WTC11 (cell line): ENCODE results near the gene NOSTRIN. TPM values are rescaled to one million over a fixed set of nuclear protein-coding genes. Genes with fewer than 3 reads are reported as not detected.
A peak's percentile ranks its signal among the peaks of the same experiment; 100 is the strongest.

Source experiments
- ATAC-seq: fragments of 200-7000 bp; cut with Tn5 transposase; 2 replicates; pipeline ENCODE4 v1.10.0; 2021; ENCODE audit warnings: mild to moderate bottlenecking, moderate library complexity
- CTCF ChIA-PET: fragments of 300-600 bp; sonication (Branson Sonifier 250); formaldehyde crosslinking; loops from one replicate; lab custom pipeline; 2021; ENCODE audit warnings: antibody characterized with exemption; lab: Charles Lee
- POLR2A ChIA-PET: fragments of 350-600 bp; sonication (Branson Sonifier 250); formaldehyde crosslinking; loops from one replicate; lab custom pipeline; 2021; ENCODE audit warnings: antibody characterized with exemption; lab: Charles Lee
- DNase-seq: peaks from one replicate; pipeline ENCODE4 v3.0.0; 2021; ENCODE audit warnings: low spot score
- H3K27ac Mint-ChIP-seq: 2 replicates; pipeline ENCODE4 v1.8.0; 2021; ENCODE audit warnings: mixed read lengths
- H3K27me3 Mint-ChIP-seq: 2 replicates; pipeline ENCODE4 v1.8.0; 2021; ENCODE audit warnings: low read depth, mild to moderate bottlenecking, moderate library complexity, mixed read lengths
- H3K36me3 Mint-ChIP-seq: 2 replicates; pipeline ENCODE4 v1.8.0; 2021; ENCODE audit warnings: mixed read lengths
- H3K4me1 Mint-ChIP-seq: 2 replicates; pipeline ENCODE4 v1.8.0; 2022; ENCODE audit warnings: mixed read lengths
- H3K4me3 Mint-ChIP-seq: 2 replicates; pipeline ENCODE4 v1.8.0; 2021; ENCODE audit warnings: mild to moderate bottlenecking, moderate library complexity, mixed read lengths
- H3K9me3 Mint-ChIP-seq: 2 replicates; pipeline ENCODE4 v1.8.0; 2021; ENCODE audit warnings: mixed read lengths
- ATF2 ChIP-seq: sonication (generic); formaldehyde crosslinking; IDR thresholded peaks from 2 replicates; pipeline ENCODE4 v1.8.1; 2022; ENCODE audit warnings: low read depth, missing genetic modification reagents, borderline replicate concordance
- ETV6 ChIP-seq: sonication (generic); formaldehyde crosslinking; IDR thresholded peaks from 2 replicates; pipeline ENCODE4 v1.8.1; 2022; ENCODE audit warnings: mild to moderate bottlenecking, missing genetic modification reagents
- FOXK1 ChIP-seq: sonication (generic); formaldehyde crosslinking; IDR thresholded peaks from 2 replicates; pipeline ENCODE4 v1.8.0; 2022; ENCODE audit warnings: mild to moderate bottlenecking, moderate library complexity, missing genetic modification reagents
- JAZF1 ChIP-seq: fragments of 250-450 bp; sonication (Bioruptor Pico); IDR thresholded peaks from 2 replicates; pipeline ENCODE4 v1.9.0; 2021; ENCODE audit warnings: moderate library complexity, mild to moderate bottlenecking, inconsistent platforms
- MYBL2 ChIP-seq: sonication (generic); formaldehyde crosslinking; IDR thresholded peaks from 2 replicates; pipeline ENCODE4 v1.8.1; 2023; ENCODE audit warnings: mild to moderate bottlenecking, moderate library complexity, missing genetic modification reagents
- NR3C1 ChIP-seq: sonication (generic); formaldehyde crosslinking; conservative IDR thresholded peaks from 2 replicates; pipeline ENCODE4 v1.8.1; 2023; ENCODE audit warnings: low read depth, mild to moderate bottlenecking, missing genetic modification reagents
- RORB ChIP-seq: fragments of 250-450 bp; sonication (Bioruptor Pico); IDR thresholded peaks from 2 replicates; pipeline ENCODE4 v1.9.0; 2021; ENCODE audit warnings: mild to moderate bottlenecking
- SMAD3 ChIP-seq: sonication (generic); formaldehyde crosslinking; IDR thresholded peaks from 2 replicates; pipeline ENCODE4 v1.8.0; 2022; ENCODE audit warnings: missing genetic modification reagents, mild to moderate bottlenecking, borderline replicate concordance
- STAT6 ChIP-seq: sonication (generic); formaldehyde crosslinking; conservative IDR thresholded peaks from 2 replicates; pipeline ENCODE4 v1.8.1; 2023; ENCODE audit warnings: mild to moderate bottlenecking, low read depth, missing genetic modification reagents, moderate library complexity
- USF2 ChIP-seq: sonication (generic); formaldehyde crosslinking; IDR thresholded peaks from 2 replicates; pipeline ENCODE4 v1.8.1; 2023; ENCODE audit warnings: mild to moderate bottlenecking, missing genetic modification reagents, moderate library complexity
- ZNF219 ChIP-seq: sonication (generic); formaldehyde crosslinking; IDR thresholded peaks from 2 replicates; pipeline ENCODE4 v1.8.0; 2023; ENCODE audit warnings: missing genetic modification reagents, mild to moderate bottlenecking, borderline replicate concordance
- ZNF416 ChIP-seq: fragments of 250-450 bp; sonication (Bioruptor Pico); IDR thresholded peaks from 2 replicates; pipeline ENCODE4 v1.9.0; 2021; ENCODE audit warnings: mild to moderate bottlenecking, inconsistent platforms
- ZNF425 ChIP-seq: fragments of 250-450 bp; sonication (Bioruptor Pico); conservative IDR thresholded peaks from 2 replicates; pipeline ENCODE4 v1.9.0; 2021; ENCODE audit warnings: mild to moderate bottlenecking
- total RNA-seq: library from RNA; stranded (reverse); gene quantifications from 3 replicates; pipeline ENCODE4 v1.2.3, GENCODE V29; 2021
- TF ChIP-seq, protein P1 (sequence below): sonication (generic); formaldehyde crosslinking; IDR thresholded peaks from 2 replicates; pipeline ENCODE4 v1.8.0; 2022; ENCODE audit warnings: mild to moderate bottlenecking, missing genetic modification reagents
- TF ChIP-seq, protein P2 (sequence below): sonication (generic); formaldehyde crosslinking; IDR thresholded peaks from 2 replicates; pipeline ENCODE4 v1.8.0; 2022; ENCODE audit warnings: mild to moderate bottlenecking, missing genetic modification reagents
- TF ChIP-seq, protein P3 (sequence below): fragments of 250-450 bp; sonication (Bioruptor Pico); IDR thresholded peaks from 2 replicates; pipeline ENCODE4 v1.8.0; 2021; ENCODE audit warnings: mild to moderate bottlenecking

Gene NOSTRIN
- total RNA-seq, 1 experiment from 2014 or later: 0.22 TPM

DNA sequence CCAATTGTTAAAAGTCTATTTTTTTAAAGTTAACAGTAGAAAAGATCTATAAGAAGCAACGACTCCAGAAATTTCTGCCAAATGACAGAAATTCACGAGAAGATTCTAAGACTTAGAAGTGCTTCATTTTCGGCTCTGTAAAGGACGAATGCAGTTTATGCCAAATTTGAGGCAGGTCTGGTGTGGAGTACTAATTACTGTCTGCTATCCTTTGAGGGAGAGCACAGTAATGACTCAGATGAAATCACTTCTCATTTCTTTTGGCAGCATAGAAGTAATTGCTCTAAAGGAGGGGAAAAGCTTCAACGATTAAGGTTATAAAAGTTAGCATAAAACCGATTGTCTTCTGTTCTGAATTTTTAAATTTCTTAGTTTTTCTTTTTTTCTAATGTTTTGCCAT is 110.0 kb downstream of the NOSTRIN start:
- CTCF ChIA-PET: interaction anchor here (0.6 to 0.7 kb wide), 2 partner anchors 9 to 576 kb away, joined by 3 read pairs; no protein-coding TSS in a partner anchor
- H3K27ac Mint-ChIP-seq: peak overlapping the region; percentile 72; the same call in 1 of the 2 replicates
- no peak for ATAC-seq
- H3K4me1 Mint-ChIP-seq: peaks cover 62% of the 10 kb centered on the region
- no peak for DNase-seq
- peaks cover 13% of the 10 kb centered on the region for H3K36me3 Mint-ChIP-seq
- H3K27me3 Mint-ChIP-seq: peaks cover 12% of the 10 kb centered on the region; the same call in 1 of the 2 replicates
- peaks cover 19% of the 10 kb centered on the region for H3K9me3 Mint-ChIP-seq
- POLR2A ChIA-PET: interaction anchor here (1.5 kb wide), 1 partner anchor 16 kb away, joined by 3 read pairs; no protein-coding TSS in a partner anchor
- H3K4me3 Mint-ChIP-seq: peak overlapping the region; percentile 53
- no peak for TF ChIP-seq RORB (CRISPR knock-in tag)
- TF ChIP-seq, protein P1, sequence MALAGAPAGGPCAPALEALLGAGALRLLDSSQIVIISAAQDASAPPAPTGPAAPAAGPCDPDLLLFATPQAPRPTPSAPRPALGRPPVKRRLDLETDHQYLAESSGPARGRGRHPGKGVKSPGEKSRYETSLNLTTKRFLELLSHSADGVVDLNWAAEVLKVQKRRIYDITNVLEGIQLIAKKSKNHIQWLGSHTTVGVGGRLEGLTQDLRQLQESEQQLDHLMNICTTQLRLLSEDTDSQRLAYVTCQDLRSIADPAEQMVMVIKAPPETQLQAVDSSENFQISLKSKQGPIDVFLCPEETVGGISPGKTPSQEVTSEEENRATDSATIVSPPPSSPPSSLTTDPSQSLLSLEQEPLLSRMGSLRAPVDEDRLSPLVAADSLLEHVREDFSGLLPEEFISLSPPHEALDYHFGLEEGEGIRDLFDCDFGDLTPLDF (CRISPR knock-in tag): no peak
- TF ChIP-seq ATF2 (CRISPR knock-in tag): no peak
- TF ChIP-seq ETV6 (CRISPR knock-in tag): no peak
- TF ChIP-seq, protein P2, sequence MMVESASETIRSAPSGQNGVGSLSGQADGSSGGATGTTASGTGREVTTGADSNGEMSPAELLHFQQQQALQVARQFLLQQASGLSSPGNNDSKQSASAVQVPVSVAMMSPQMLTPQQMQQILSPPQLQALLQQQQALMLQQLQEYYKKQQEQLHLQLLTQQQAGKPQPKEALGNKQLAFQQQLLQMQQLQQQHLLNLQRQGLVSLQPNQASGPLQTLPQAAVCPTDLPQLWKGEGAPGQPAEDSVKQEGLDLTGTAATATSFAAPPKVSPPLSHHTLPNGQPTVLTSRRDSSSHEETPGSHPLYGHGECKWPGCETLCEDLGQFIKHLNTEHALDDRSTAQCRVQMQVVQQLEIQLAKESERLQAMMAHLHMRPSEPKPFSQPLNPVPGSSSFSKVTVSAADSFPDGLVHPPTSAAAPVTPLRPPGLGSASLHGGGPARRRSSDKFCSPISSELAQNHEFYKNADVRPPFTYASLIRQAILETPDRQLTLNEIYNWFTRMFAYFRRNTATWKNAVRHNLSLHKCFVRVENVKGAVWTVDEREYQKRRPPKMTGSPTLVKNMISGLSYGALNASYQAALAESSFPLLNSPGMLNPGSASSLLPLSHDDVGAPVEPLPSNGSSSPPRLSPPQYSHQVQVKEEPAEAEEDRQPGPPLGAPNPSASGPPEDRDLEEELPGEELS (CRISPR knock-in tag): no peak
- no peak for TF ChIP-seq ZNF416
- no peak for TF ChIP-seq STAT6 (CRISPR knock-in tag)
- no peak for TF ChIP-seq NR3C1
- no peak for TF ChIP-seq SMAD3 (CRISPR knock-in tag)
- no peak for TF ChIP-seq ZNF219 (CRISPR knock-in tag)
- TF ChIP-seq JAZF1 (CRISPR knock-in tag): no peak
- TF ChIP-seq USF2 (CRISPR knock-in tag): no peak
- TF ChIP-seq ZNF425 (CRISPR knock-in tag): no peak
- TF ChIP-seq MYBL2 (CRISPR knock-in tag): no peak
- TF ChIP-seq, protein P3, sequence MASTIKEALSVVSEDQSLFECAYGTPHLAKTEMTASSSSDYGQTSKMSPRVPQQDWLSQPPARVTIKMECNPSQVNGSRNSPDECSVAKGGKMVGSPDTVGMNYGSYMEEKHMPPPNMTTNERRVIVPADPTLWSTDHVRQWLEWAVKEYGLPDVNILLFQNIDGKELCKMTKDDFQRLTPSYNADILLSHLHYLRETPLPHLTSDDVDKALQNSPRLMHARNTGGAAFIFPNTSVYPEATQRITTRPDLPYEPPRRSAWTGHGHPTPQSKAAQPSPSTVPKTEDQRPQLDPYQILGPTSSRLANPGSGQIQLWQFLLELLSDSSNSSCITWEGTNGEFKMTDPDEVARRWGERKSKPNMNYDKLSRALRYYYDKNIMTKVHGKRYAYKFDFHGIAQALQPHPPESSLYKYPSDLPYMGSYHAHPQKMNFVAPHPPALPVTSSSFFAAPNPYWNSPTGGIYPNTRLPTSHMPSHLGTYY (CRISPR knock-in tag): no peak
- TF ChIP-seq FOXK1 (CRISPR knock-in tag): no peak
